ENCODE results near the gene SPNS2. TPM values are rescaled to one million over a fixed set of nuclear protein-coding genes. Genes with fewer than 3 reads are reported as not detected.

Gene SPNS2
- total and polyA plus RNA-seq, 2 of the 8 experiments (the other 6 are each of a cell fraction or from before 2014, with no cell fraction given), result 1.2 to 1.5 TPM

GRCh38 chr17:4583206-4583605 is 84.5 kb downstream of the SPNS2 start:
- Histone ChIP-seq H4K20me1 (replicated peaks in 1 of 2; ENCODE audit: control insufficient read depth in 1 of 2, insufficient read depth in 2 of 2, low read length in 2 of 2) (peaks cover 0 to 1% of the 10 kb centered on the region in 2 experiments), H3K27me3 (replicated peaks in 1 of 4; ENCODE audit: control insufficient read depth in 3 of 4, extremely low read depth in 1 of 4, insufficient read depth in 3 of 4, low read length in 3 of 4) (peaks cover 8 to 45% (median 38%) of the 10 kb centered on the region in 4 experiments), H3K4me1 (replicated peaks in 1 of 4; ENCODE audit: control insufficient read depth in 3 of 4, insufficient read depth in 4 of 4, low read length in 3 of 4) (peaks cover 0 to 18% (median 13%) of the 10 kb centered on the region in 4 experiments; a peak in 6 of 7 replicates), H4K8ac (ENCODE audit: extremely low read depth, insufficient read depth, low read length) (no peak overlapping the region), H3K4me3 (ENCODE audit: extremely low read depth in 1 of 4, insufficient read depth in 2 of 4, low read depth in 3 of 4, low read length in 4 of 4) (peak overlapping the region in 1 of 4 experiments; percentile 69; a peak in 1 of 8 replicates), H4K91ac (replicated peaks; ENCODE audit: insufficient read length, low read length) (no peak overlapping the region), H3K79me2 (ENCODE audit: control insufficient read depth in 1 of 2, insufficient read depth in 2 of 2, low read length in 2 of 2) (no peaks in the 10 kb centered on the region), H2BK5ac (ENCODE audit: low read depth, low read length) (no peak overlapping the region), H3K36me3 (ENCODE audit: control insufficient read depth in 2 of 4, insufficient read depth in 4 of 4, low read length in 3 of 4) (no peaks in the 10 kb centered on the region), H2BK12ac (ENCODE audit: low read depth, low read length) (no peak overlapping the region), H2AK5ac (ENCODE audit: low read depth, low read length) (no peak overlapping the region), H3K9ac (replicated peaks in 1 of 4; ENCODE audit: extremely low read depth in 1 of 4, low read depth in 3 of 4, low read length in 3 of 4) (no peak overlapping the region), H3K9me3 (ENCODE audit: insufficient read depth in 2 of 2, low read depth in 1 of 2, low read length in 1 of 2) (no peaks in the 10 kb centered on the region), H3K23ac (ENCODE audit: insufficient read length) (no peak overlapping the region), H3K4ac (replicated peaks; ENCODE audit: insufficient read length, low read depth, low read length) (no peak overlapping the region), H3K79me1 (ENCODE audit: low read depth, low read length) (no peaks in the 10 kb centered on the region), H2BK15ac (ENCODE audit: low read length) (no peak overlapping the region), H3K4me2 (ENCODE audit: insufficient read depth in 1 of 2, low read depth in 2 of 2, low read length in 2 of 2) (peak overlapping the region in 1 of 2 experiments; percentile 88; a peak in 2 of 4 replicates), H4K5ac (ENCODE audit: insufficient read length, low read depth, low read length) (no peak overlapping the region), H3K14ac (ENCODE audit: insufficient read length) (no peak overlapping the region), H3K27ac (ENCODE audit: low read depth, low read length) (no peak overlapping the region), H2BK20ac (ENCODE audit: low read length) (no peak overlapping the region), H2AFZ (ENCODE audit: low read length) (no peak overlapping the region), H3K23me2 (ENCODE audit: low read depth, low read length) (peaks cover 10% of the 10 kb centered on the region; the same call in 1 of the 2 replicates), H2BK120ac (replicated peaks; ENCODE audit: low read depth, low read length) (no peak overlapping the region), H3K56ac (replicated peaks; ENCODE audit: insufficient read length, low read depth, low read length) (no peak overlapping the region), H3K18ac (ENCODE audit: extremely low read depth, low read length) (no peak overlapping the region)
- POLR2A ChIA-PET (ENCODE audit: partially characterized antibody), result interaction anchor here (1.2 to 2.0 kb wide), 3 partner anchors 10 to 36 kb away, joined by 3 to 7 read pairs (median 4); no protein-coding TSS in a partner anchor
- TF ChIP-seq SUZ12 (IDR thresholded peaks at IDR 0.05; ENCODE audit: low read length), result no peak
- WGBS, 2 experiments (ENCODE audit: extremely low coverage in 1 of 2, insufficient coverage in 1 of 2, insufficient read length in 1 of 2, insufficient replicate concordance in 2 of 2, low coverage in 1 of 2, low lambda C conversion rate in 2 of 2, missing lambda C conversion rate in 1 of 2), result 76% methylated on average over 3 of the region's 3 CpGs; no CpG with 5 or more reads in 1 of the 2 experiments
- no peak for DNase-seq (ENCODE audit: low read depth in 1 of 2, low spot score in 2 of 2)
- CTCF ChIA-PET (ENCODE audit: partially characterized antibody), result interaction anchor here (0.6 to 8.8 kb wide), 9 partner anchors 9 to 141 kb away, joined by 3 to 114 read pairs (median 4); no protein-coding TSS in a partner anchor
- FAIRE-seq, result no peak
